Left lung (tissue), 10 donors: ENCODE results near the gene CDH13. TPM values are rescaled to one million over a fixed set of nuclear protein-coding genes. Genes with fewer than 3 reads are reported as not detected.

Experiments used
- ATAC-seq: fragments of 200-7000 bp; cut with Tn5 transposase; one replicate; pipeline ENCODE4 v1.9.1; 2020; ENCODE audit warnings: moderate library complexity
- DNase-seq, 4 donors: peaks; one replicate each; pipeline ENCODE4 v3.0.0-alpha.2; 2013 to 2020
- H3K27ac ChIP-seq, 2 donors: fragments of 200-600 bp; sonication (generic) in 1 of 2; one replicate each; pipeline versions ENCODE4 v1.5.0 to v1.8.0; 2020 to 2021
- H3K27me3 ChIP-seq, 2 donors: fragments of 200-600 bp; sonication (generic) in 1 of 2; one replicate each; pipeline versions ENCODE4 v1.5.0 to v1.8.0; 2020 to 2021
- H3K36me3 ChIP-seq, 2 donors: fragments of 200-600 bp; sonication (generic) in 1 of 2; one replicate each; pipeline versions ENCODE4 v1.5.0 to v1.8.0; 2020 to 2021
- H3K4me1 ChIP-seq, 2 donors: fragments of 200-600 bp; one replicate each; pipeline ENCODE4 v1.8.0; 2021
- H3K4me3 ChIP-seq, 2 donors: fragments of 200-600 bp; sonication (generic) in 1 of 2; one replicate each; pipeline versions ENCODE4 v1.5.0 to v1.8.0; 2020 to 2021; ENCODE audit warnings: mild to moderate bottlenecking in 1 of 2
- H3K9me3 ChIP-seq, 2 donors: fragments of 200-600 bp; sonication (generic) in 1 of 2; one replicate each; pipeline versions ENCODE4 v1.5.0 to v1.8.0; 2020 to 2021
- intact Hi-C, 2 donors: fragments of 100-400 bp; cut with DNase I; formaldehyde crosslinking; loops; one replicate each; pipeline versions ENCODE4 v1.11.2 to v1.14.2; 2022
- polyA plus RNA-seq, 6 donors: library from polyadenylated mRNA; unstranded; fragments of 120-200 nt; gene quantifications; one replicate each; pipeline ENCODE4 v1.2.1, GENCODE V29; 2013; ENCODE audit not compliant: insufficient read length in 6 of 6
- total RNA-seq, 2 donors: library from RNA; stranded (reverse); fragmentation: NEBNext Ultra II Directional; extraction: Animal tissue kit (Norgen Biotek cat#: 25700); gene quantifications; one replicate each; pipeline ENCODE4 v1.2.1, GENCODE V29; 2021
- TF ChIP-seq, protein P1 (sequence below), 2 donors: fragments of 200-600 bp; sonication (generic) in 1 of 2; IDR thresholded peaks; one replicate each; pipeline versions ENCODE4 v1.5.0 to v1.8.0; 2021; ENCODE audit warnings: antibody characterized with exemption in 2 of 2
- donor health status: DM: no; HTN: yes; CAD: no.
- donor health status: DM: no; HTN: no; CAD: no.

The CDH13 gene
- total and polyA plus RNA-seq, 8 donors = 2.7 to 20.3 (median 3.2) TPM

DNA sequence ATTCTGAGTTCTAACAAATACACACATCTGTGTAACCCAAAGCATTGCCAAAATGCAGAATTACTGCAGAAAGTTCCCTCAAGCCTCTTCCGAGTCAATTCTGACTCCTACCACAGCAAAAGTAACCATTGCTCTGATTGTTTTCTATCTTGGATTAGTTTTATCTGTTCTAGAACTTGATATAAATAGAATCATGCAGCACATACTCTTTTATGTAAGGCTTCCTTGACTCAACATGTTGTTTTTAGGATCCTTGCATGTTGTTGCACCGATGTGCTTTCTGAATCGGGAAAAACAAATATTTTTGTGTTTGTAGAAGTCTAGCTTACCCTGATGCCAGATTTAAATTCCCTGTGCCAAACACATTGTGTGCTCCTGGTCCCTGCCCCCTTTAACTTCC is 140.4 kb downstream of the CDH13 start:
- intact Hi-C loops = no loop called here
- H3K27me3 ChIP-seq = no peaks in the 10 kb centered on the region
- ATAC-seq = no peak

DNA sequence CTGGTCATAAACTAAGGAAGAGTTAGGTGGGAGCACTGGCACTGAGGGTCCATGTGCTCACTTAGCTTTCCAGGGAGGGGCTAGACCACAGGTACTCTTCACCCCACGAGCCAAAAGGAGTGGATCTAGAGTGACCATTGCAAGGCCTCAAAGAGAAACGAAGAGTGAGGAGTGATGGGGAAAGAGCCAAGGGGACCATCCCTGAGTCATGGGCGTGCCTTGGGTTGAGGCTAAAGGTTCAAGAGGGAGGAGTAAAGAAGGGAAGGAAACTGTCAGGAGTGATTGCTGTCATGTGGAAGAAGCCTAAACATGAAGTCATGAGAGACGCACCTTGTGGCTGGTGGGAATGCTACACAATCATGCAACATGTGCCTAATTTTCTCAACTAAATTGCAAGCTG is 141.0 kb downstream of the CDH13 start:
- H3K4me3 ChIP-seq = no peak overlapping the region
- ATAC-seq (no peak), DNase-seq (no peak)
- no peaks in the 10 kb centered on the region for H3K9me3 ChIP-seq
- no peaks in the 10 kb centered on the region for H3K36me3 ChIP-seq
- no peaks in the 10 kb centered on the region for H3K27me3 ChIP-seq
- H3K27ac ChIP-seq = no peak overlapping the region
- intact Hi-C loops = no loop called here
- TF ChIP-seq, protein P1, sequence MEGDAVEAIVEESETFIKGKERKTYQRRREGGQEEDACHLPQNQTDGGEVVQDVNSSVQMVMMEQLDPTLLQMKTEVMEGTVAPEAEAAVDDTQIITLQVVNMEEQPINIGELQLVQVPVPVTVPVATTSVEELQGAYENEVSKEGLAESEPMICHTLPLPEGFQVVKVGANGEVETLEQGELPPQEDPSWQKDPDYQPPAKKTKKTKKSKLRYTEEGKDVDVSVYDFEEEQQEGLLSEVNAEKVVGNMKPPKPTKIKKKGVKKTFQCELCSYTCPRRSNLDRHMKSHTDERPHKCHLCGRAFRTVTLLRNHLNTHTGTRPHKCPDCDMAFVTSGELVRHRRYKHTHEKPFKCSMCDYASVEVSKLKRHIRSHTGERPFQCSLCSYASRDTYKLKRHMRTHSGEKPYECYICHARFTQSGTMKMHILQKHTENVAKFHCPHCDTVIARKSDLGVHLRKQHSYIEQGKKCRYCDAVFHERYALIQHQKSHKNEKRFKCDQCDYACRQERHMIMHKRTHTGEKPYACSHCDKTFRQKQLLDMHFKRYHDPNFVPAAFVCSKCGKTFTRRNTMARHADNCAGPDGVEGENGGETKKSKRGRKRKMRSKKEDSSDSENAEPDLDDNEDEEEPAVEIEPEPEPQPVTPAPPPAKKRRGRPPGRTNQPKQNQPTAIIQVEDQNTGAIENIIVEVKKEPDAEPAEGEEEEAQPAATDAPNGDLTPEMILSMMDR (IDR thresholded peaks at IDR 0.05) = no peak
- H3K4me1 ChIP-seq = no peaks in the 10 kb centered on the region

More for the DNA sequence above, 140.4 kb downstream of the CDH13 start:
- Histone ChIP-seq H3K4me1 (peaks cover 0 to 1% of the 10 kb centered on the region in 2 donors), H3K4me3 (no peak overlapping the region), H3K27ac (no peak overlapping the region), H3K36me3 (no peaks in the 10 kb centered on the region), H3K9me3 (no peaks in the 10 kb centered on the region)
- no peak for DNase-seq
- TF ChIP-seq, protein P1 (IDR thresholded peaks at IDR 0.05) = no peak

DNA sequence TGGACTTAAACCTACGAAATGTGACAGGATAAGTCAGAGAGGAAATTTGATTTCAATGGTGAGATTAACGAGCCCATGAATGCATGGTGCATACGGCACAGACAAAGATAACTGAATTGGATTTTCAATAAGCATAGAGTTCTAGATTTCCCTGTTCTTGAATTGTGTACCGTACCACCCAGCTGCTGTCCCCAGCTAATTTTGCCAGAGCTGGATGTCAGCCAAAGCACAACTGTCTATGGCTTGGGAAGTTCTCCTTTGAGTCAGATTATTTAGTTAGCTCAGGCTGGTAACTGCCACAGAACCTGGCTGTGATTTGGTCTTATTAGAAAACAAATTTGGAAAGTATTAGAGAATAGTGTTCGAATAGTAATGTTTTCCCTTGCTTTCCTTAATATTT is 143.1 kb downstream of the CDH13 start:
- DNase-seq (no peak), ATAC-seq (no peak)
- Histone ChIP-seq H3K4me3 (no peak overlapping the region), H3K9me3 (no peaks in the 10 kb centered on the region), H3K4me1 (no peaks in the 10 kb centered on the region), H3K36me3 (no peaks in the 10 kb centered on the region), H3K27me3 (no peaks in the 10 kb centered on the region), H3K27ac (no peak overlapping the region)
- TF ChIP-seq, protein P1 (IDR thresholded peaks at IDR 0.05) = no peak
- intact Hi-C loops = no loop called here

DNA sequence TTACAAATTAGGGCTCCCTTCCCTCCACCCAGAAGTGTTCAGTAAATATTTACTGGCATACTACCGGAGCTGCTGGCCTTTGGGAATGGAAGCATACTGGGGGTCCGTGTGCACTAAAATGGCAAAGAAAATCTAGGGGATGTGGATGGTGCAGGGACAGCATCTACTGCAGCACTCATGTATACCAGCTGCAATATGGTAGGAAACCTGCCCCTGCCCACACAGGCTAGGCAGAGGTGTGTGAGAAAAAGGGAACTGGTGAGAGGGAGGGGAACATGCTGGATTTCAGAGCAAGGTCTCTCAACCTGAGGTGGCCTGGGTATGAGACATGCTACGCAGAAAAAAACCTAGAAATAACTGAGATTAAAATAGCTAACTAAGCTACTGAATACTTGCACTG is 145.4 kb downstream of the CDH13 start:
- no peaks in the 10 kb centered on the region for H3K9me3 ChIP-seq
- H3K27ac ChIP-seq = no peak overlapping the region
- no peaks in the 10 kb centered on the region for H3K4me1 ChIP-seq
- DNase-seq (no peak), ATAC-seq (no peak)
- no peaks in the 10 kb centered on the region for H3K27me3 ChIP-seq
- intact Hi-C loops = no loop called here
- H3K36me3 ChIP-seq = no peaks in the 10 kb centered on the region
- H3K4me3 ChIP-seq = no peak overlapping the region
- TF ChIP-seq, protein P1 (IDR thresholded peaks at IDR 0.05) = no peak

DNA sequence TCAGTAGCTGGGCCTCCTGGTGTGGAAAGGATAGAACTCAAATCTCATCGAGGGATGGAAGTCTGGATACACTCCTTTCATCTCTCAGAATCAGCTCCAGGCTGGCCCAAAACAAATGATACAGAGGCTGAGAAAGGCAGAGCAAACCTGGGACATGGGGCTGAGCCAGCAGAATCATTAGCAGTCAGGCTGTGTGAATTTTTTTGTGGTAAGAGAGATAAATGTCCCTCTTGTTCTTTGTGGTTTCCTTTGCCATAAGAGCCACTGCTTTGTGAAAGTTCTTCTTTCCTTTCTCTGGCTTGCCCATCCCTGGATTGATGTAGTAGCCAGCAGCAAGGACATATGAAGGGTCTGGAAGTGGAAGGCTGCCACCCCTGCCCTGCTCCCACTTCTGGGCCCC is 146.2 kb downstream of the CDH13 start:
- DNase-seq = no peak
- H3K4me3 ChIP-seq = no peak overlapping the region
- intact Hi-C loops = no loop called here
- no peaks in the 10 kb centered on the region for H3K4me1 ChIP-seq
- no peak overlapping the region for H3K27ac ChIP-seq
- no peaks in the 10 kb centered on the region for H3K27me3 ChIP-seq
- TF ChIP-seq, protein P1 (IDR thresholded peaks at IDR 0.05) = no peak
- H3K9me3 ChIP-seq = no peaks in the 10 kb centered on the region
- no peak for ATAC-seq
- no peaks in the 10 kb centered on the region for H3K36me3 ChIP-seq
